ENCODE data around the gene TIMP3. TPM values are rescaled to one million over a fixed set of nuclear protein-coding genes. Genes with fewer than 3 reads are reported as not detected.
"Not testable (repeated sequence)": the region's sequence is repeated elsewhere in the genome, so short reads cannot be mapped to it uniquely, and the experiment has no call there.

The TIMP3 gene
- total RNA-seq, 1 experiment from 2014 or later, result 3.3 TPM

GRCh38 chr22:32754413-32755041, 47.0 kb upstream of the TIMP3 start:
- Mint-ChIP-seq H3K9me3 (peaks cover 9% of the 10 kb centered on the region), H3K4me1 (no peaks in the 10 kb centered on the region), H3K4me3 (no peak overlapping the region), H3K27ac (no peak overlapping the region), H3K36me3 (no peaks in the 10 kb centered on the region), H3K27me3 (ENCODE audit: low read depth) (no peaks in the 10 kb centered on the region; the same call in 1 of the 2 replicates)
- ChIA-PET POLR2A (no interaction called here), CTCF (no interaction called here)
- no peak for DNase-seq (ENCODE audit: low spot score)
- ATAC-seq, result no peak
- TF ChIP-seq ZNF396 (CRISPR knock-in tag; IDR thresholded peaks at IDR 0.05; ENCODE audit: borderline replicate concordance) (no peak), STAT6 (CRISPR knock-in tag; conservative IDR thresholded peaks at IDR 0.05; ENCODE audit: low read depth) (no peak), USF1 (CRISPR knock-in tag; IDR thresholded peaks at IDR 0.05) (no peak), SMAD4 (CRISPR knock-in tag; IDR thresholded peaks at IDR 0.05) (no peak), ESRRA (CRISPR knock-in tag; IDR thresholded peaks at IDR 0.05; ENCODE audit: borderline replicate concordance) (no peak), PRDM15 (CRISPR knock-in tag; IDR thresholded peaks at IDR 0.05) (no peak), TCF7 (CRISPR knock-in tag; IDR thresholded peaks at IDR 0.05; ENCODE audit: low read depth) (no peak), GTF2I (CRISPR knock-in tag; conservative IDR thresholded peaks at IDR 0.05) (no peak), CDX4 (CRISPR knock-in tag; IDR thresholded peaks at IDR 0.05; ENCODE audit: borderline replicate concordance) (no peak), E2F4 (CRISPR knock-in tag; IDR thresholded peaks at IDR 0.05; ENCODE audit: borderline replicate concordance, low read depth) (no peak), ZNF423 (CRISPR knock-in tag; IDR thresholded peaks at IDR 0.05) (no peak), IRF2 (CRISPR knock-in tag; IDR thresholded peaks at IDR 0.05; ENCODE audit: borderline replicate concordance, low read depth) (no peak), NR1H2 (CRISPR knock-in tag; IDR thresholded peaks at IDR 0.05) (no peak), IRF1 (CRISPR knock-in tag; IDR thresholded peaks at IDR 0.05) (no peak), ZNF232 (CRISPR knock-in tag; IDR thresholded peaks at IDR 0.05) (no peak), ERG (CRISPR knock-in tag; IDR thresholded peaks at IDR 0.05) (no peak), HMGA2 (CRISPR knock-in tag; IDR thresholded peaks at IDR 0.05) (no peak), PREB (CRISPR knock-in tag; IDR thresholded peaks at IDR 0.05; ENCODE audit: borderline replicate concordance) (no peak)

- DNase-seq (ENCODE audit: low spot score); H3K36me3 Mint-ChIP-seq; ATAC-seq; H3K4me1 Mint-ChIP-seq; H3K27ac Mint-ChIP-seq; H3K9me3 Mint-ChIP-seq; H3K27me3 Mint-ChIP-seq (ENCODE audit: low read depth); POLR2A ChIA-PET; H3K4me3 Mint-ChIP-seq; CTCF ChIA-PET: not testable (repeated sequence)
These were observed 44.3 kb upstream of the TIMP3 start for GRCh38 chr22:32757086-32757762.
